Fibroblast of lung (primary cell): ENCODE results near the gene INSYN1. TPM values are rescaled to one million over a fixed set of nuclear protein-coding genes. Genes with fewer than 3 reads are reported as not detected.

Source experiments
- DNase-seq, 2 donors: peaks; one replicate each; pipeline versions ENCODE4 v3.0.0 to v3.0.0-alpha.2; 2010; ENCODE audit warnings: low read depth in 2 of 2
- H2AFZ ChIP-seq: 2 replicates; pipeline ENCODE4 v1.5.1; 2012; ENCODE audit warnings: low read length, control low read depth, inconsistent platforms
- H3K27ac ChIP-seq: 2 replicates; pipeline ENCODE4 v1.5.1; 2011; ENCODE audit warnings: low read length, control low read depth; ENCODE audit not compliant: insufficient read depth
- H3K27me3 ChIP-seq: 2 replicates; pipeline ENCODE4 v1.5.1; 2011; ENCODE audit warnings: mild to moderate bottlenecking, low read length; ENCODE audit not compliant: control insufficient read depth, insufficient read depth
- H3K36me3 ChIP-seq: 2 replicates; pipeline ENCODE4 v1.5.1; 2011; ENCODE audit warnings: low read length; ENCODE audit not compliant: control insufficient read depth, insufficient read depth
- H3K4me1 ChIP-seq: 2 replicates; pipeline ENCODE4 v1.5.1; 2011; ENCODE audit warnings: low read length; ENCODE audit not compliant: control insufficient read depth, insufficient read depth; ENCODE audit errors: extremely low read depth
- H3K4me2 ChIP-seq: 2 replicates; pipeline ENCODE4 v1.5.1; 2011; ENCODE audit warnings: low read length, control low read depth; ENCODE audit not compliant: insufficient read depth; ENCODE audit errors: extremely low read depth
- H3K4me3 ChIP-seq, 4 experiments: fragments of 200-600 bp in 1 of 4; sonication (generic) in 1 of 4; replicated peaks in 1 of 4; 2 replicates each; pipeline ENCODE4 v1.5.1; 2011 to 2016; ENCODE audit warnings: low read length in 4 of 4, low read depth in 3 of 4, mild to moderate bottlenecking in 3 of 4, control low read depth in 2 of 4, inconsistent platforms in 1 of 4, mixed read lengths in 1 of 4; ENCODE audit not compliant: insufficient read depth in 1 of 4; ENCODE audit errors: control extremely low read depth in 1 of 4
- H3K79me2 ChIP-seq: 2 replicates; pipeline ENCODE4 v1.5.1; 2012; ENCODE audit warnings: mild to moderate bottlenecking, low read length, inconsistent platforms; ENCODE audit not compliant: control insufficient read depth, insufficient read depth
- H3K9ac ChIP-seq: 2 replicates; pipeline ENCODE4 v1.5.1; 2011; ENCODE audit warnings: mild to moderate bottlenecking, low read length, control low read depth; ENCODE audit not compliant: insufficient read depth
- H3K9me3 ChIP-seq: 2 replicates; pipeline ENCODE4 v1.5.1; 2012; ENCODE audit warnings: low read depth, low read length; ENCODE audit not compliant: control insufficient read depth, insufficient read depth
- H4K20me1 ChIP-seq: 2 replicates; pipeline ENCODE4 v1.5.1; 2011; ENCODE audit warnings: low read length; ENCODE audit not compliant: control insufficient read depth, insufficient read depth; ENCODE audit errors: extremely low read depth
- CTCF ChIP-seq, 2 donors: IDR thresholded peaks in 1 of 2; conservative IDR thresholded peaks in 1 of 2; 1 replicate in 1 of 2; 2 replicates in 1 of 2; pipeline ENCODE4 v1.5.1; 2011 to 2012; ENCODE audit warnings: low read length in 2 of 2, control low read depth in 1 of 2, inconsistent platforms in 1 of 2, low read depth in 1 of 2, mild to moderate bottlenecking in 1 of 2
- EZH2 ChIP-seq: IDR thresholded peaks from 2 replicates; pipeline ENCODE4 v1.5.1; 2012; ENCODE audit warnings: low read length, control low read depth, mild to moderate bottlenecking; ENCODE audit errors: missing control alignments
- polyA plus RNA-seq, 2 donors: library from polyadenylated mRNA; depleted of rRNA in 1 of 2; stranded (reverse) in 1 of 2; unstranded in 1 of 2; fragments of >200 nt; gene quantifications; 2 replicates each; pipeline ENCODE4 v1.2.1, GENCODE V29; 2011 to 2012; ENCODE audit warnings: missing spikeins in 1 of 2
- total RNA-seq: library from RNA; depleted of rRNA; stranded (reverse); fragments of >200 nt; gene quantifications from 2 replicates; pipeline ENCODE4 v1.2.1, GENCODE V29; 2014

The INSYN1 gene
- total and polyA plus RNA-seq, 2 donors (not counting 1 experiment from before 2014, with no cell fraction given): 0.51 to 1.2 TPM

- no peak overlapping the region for H3K4me3 ChIP-seq
- H3K27ac ChIP-seq: peak overlapping the region; percentile 46
- no peak for DNase-seq
- H2AFZ ChIP-seq: no peak overlapping the region
- peaks cover 1% of the 10 kb centered on the region for H3K36me3 ChIP-seq
- H4K20me1 ChIP-seq: no peaks in the 10 kb centered on the region
- peak overlapping the region; percentile 4 for H3K4me2 ChIP-seq
- H3K4me1 ChIP-seq: peaks cover 27% of the 10 kb centered on the region
- H3K9me3 ChIP-seq: no peaks in the 10 kb centered on the region
- H3K9ac ChIP-seq: no peak overlapping the region
- no peaks in the 10 kb centered on the region for H3K27me3 ChIP-seq
- peaks cover 70% of the 10 kb centered on the region for H3K79me2 ChIP-seq
- TF ChIP-seq EZH2 (no peak), CTCF (conservative IDR thresholded peaks at IDR 0.05 in 1 of 2, IDR thresholded peaks at IDR 0.05 in 1 of 2; ENCODE audit: low read depth in 1 of 2, low read length in 2 of 2) (no peak)
Observed at GRCh38 chr15:73696641-73697001, 56.5 kb downstream of the INSYN1 start.

- peak overlapping the region; percentile 46 for H3K27ac ChIP-seq
- no peaks in the 10 kb centered on the region for H4K20me1 ChIP-seq
Observed at GRCh38 chr15:73695773-73696640, 57.1 kb downstream of the INSYN1 start.

More at GRCh38 chr15:73695773-73696640, 57.1 kb downstream of the INSYN1 start:
- no peak overlapping the region for H3K4me3 ChIP-seq
- H2AFZ ChIP-seq: no peak overlapping the region
- no peak overlapping the region for H3K9ac ChIP-seq
- TF ChIP-seq CTCF (conservative IDR thresholded peaks at IDR 0.05 in 1 of 2, IDR thresholded peaks at IDR 0.05 in 1 of 2; ENCODE audit: low read depth in 1 of 2, low read length in 2 of 2) (no peak), EZH2 (no peak)
- no peaks in the 10 kb centered on the region for H3K27me3 ChIP-seq
- H3K9me3 ChIP-seq: no peaks in the 10 kb centered on the region
- DNase-seq: no peak
- H3K4me2 ChIP-seq: peak overlapping the region; percentile 4
- H3K4me1 ChIP-seq: peaks cover 31% of the 10 kb centered on the region
- peaks cover 1% of the 10 kb centered on the region for H3K36me3 ChIP-seq
- peaks cover 70% of the 10 kb centered on the region for H3K79me2 ChIP-seq
